Measurements from ENCODE around the gene LRIT1.

The LRIT1 gene

GRCh38 chr10:84188815-84189214 lies 52.5 kb downstream of the LRIT1 start:
- no peak for DNase-seq (ENCODE audit: low spot score)
- TF ChIP-seq, protein P1, sequence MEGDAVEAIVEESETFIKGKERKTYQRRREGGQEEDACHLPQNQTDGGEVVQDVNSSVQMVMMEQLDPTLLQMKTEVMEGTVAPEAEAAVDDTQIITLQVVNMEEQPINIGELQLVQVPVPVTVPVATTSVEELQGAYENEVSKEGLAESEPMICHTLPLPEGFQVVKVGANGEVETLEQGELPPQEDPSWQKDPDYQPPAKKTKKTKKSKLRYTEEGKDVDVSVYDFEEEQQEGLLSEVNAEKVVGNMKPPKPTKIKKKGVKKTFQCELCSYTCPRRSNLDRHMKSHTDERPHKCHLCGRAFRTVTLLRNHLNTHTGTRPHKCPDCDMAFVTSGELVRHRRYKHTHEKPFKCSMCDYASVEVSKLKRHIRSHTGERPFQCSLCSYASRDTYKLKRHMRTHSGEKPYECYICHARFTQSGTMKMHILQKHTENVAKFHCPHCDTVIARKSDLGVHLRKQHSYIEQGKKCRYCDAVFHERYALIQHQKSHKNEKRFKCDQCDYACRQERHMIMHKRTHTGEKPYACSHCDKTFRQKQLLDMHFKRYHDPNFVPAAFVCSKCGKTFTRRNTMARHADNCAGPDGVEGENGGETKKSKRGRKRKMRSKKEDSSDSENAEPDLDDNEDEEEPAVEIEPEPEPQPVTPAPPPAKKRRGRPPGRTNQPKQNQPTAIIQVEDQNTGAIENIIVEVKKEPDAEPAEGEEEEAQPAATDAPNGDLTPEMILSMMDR (IDR thresholded peaks at IDR 0.05; ENCODE audit: extremely low read depth, missing control alignments) = no peak

DNA sequence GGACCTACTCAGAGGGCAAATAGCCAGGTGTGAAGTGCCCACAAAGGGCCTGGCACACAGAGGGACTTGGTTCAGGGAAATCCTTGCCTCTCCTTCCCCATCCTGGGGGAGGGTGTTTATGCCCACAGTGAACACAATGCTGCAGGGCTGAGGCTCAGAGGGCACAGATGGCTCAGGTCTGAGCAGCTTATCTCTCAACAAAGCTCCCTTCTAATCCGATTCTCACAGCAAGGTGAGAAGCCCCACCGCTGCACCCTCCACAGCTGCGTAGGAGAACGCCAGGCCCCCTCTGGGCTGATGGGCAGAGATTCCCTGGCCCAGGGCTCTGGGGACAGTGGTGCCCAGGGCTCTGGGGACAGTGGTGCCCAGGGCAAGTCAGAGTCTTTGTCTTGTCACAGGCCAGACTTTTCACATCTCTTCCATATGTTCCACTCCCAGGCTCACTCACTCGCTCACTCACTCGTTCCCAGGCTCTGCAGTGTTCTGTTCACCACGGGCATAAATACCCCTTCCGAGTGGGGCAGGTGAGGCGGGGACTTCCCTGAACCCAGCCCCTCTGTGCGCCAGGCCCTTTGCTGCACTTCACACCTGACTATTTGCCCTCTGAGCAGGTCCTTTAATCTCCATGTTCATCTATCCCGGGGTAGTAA lies 55.7 kb downstream of the LRIT1 start:
- TF ChIP-seq, protein P1 (IDR thresholded peaks at IDR 0.05; ENCODE audit: extremely low read depth, missing control alignments) = no peak
- no peak for DNase-seq (ENCODE audit: low spot score)

DNA sequence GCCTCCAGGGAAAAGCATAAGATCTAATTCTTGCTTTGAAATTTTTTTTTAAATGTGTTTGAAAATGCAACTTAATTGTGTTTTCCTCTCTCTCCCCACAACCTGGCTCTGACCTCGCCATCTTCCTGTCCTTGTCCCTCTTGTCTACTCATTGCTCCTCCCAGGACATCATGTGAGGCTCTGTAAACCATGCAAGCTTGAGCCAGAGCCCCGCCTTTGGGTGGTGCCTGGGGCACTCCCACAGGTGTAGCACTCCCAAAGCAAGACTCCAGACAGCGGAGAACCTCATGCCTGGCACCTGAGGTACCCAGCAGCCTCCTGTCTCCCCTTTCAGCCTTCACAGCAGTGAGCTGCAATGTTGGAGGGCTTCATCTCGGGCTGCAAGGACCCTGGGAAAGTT lies 56.8 kb downstream of the LRIT1 start:
- DNase-seq (ENCODE audit: low spot score) = no peak
- TF ChIP-seq, protein P1 (IDR thresholded peaks at IDR 0.05; ENCODE audit: extremely low read depth, missing control alignments) = no peak

- TF ChIP-seq, protein P1 (IDR thresholded peaks at IDR 0.05; ENCODE audit: extremely low read depth, missing control alignments) = no peak
- DNase-seq (ENCODE audit: low spot score) = no peak
Measured at GRCh38 chr10:84181631-84182030, 59.7 kb downstream of the LRIT1 start.
